NCI-H2107 (cell line): ENCODE measurements around the gene ATP2C2.
"Not testable (repeated sequence)": the region's sequence is repeated elsewhere in the genome, so short reads cannot be mapped to it uniquely, and the experiment has no call there.

ENCODE experiments used
- DNase-seq: peaks from one replicate; lab custom pipeline; 2025; lab: John Stamatoyannopoulos, UW

The ATP2C2 gene

GRCh38 chr16:84397090-84397489 is 28.8 kb downstream of the ATP2C2 start:
- no peak for DNase-seq

DNA sequence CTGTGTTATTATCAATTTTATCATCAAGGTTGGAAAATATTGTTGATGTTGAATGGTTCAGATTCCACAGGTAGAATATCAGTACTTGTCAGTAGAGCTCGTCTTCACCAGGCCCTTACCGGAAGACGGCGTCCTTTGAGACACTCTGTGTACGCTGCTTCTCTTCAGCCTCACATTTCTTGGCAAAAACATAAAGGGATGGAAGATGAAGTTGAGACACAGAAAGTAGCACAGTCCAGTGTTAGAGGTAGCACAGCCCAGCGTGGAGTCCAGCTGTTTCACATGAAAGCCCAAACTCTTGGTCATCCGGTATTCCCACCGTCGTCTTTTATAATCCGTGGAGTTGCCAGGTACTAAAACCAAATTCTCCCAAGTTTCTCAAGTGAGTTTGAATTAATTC is 30.4 kb downstream of the ATP2C2 start:
- DNase-seq, result no peak

GRCh38 chr16:84399912-84400311 is 31.6 kb downstream of the ATP2C2 start:
- DNase-seq, result not testable (repeated sequence)

GRCh38 chr16:84403435-84403834 is 35.1 kb downstream of the ATP2C2 start:
- not testable (repeated sequence) for DNase-seq

DNA sequence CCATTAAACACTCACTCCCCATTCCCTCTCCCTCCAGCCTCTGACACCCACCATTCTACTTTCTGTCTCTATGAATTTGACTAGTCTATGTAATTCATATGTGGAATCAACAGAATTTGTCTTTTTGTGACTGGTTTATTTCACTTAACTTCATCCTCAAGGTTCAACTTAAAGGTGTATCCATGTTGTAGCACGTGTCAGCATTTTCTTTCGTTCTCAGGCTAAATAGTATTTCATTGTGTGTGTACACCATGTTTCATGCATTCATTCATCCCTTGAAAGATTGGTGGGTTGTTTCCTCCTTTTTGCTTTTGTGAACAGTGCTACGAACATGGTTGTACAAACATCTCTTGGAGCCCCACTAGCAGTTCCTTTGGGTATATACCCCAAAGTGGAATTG is 36.0 kb downstream of the ATP2C2 start:
- no peak for DNase-seq

- no peak for DNase-seq
These were observed 36.8 kb downstream of the ATP2C2 start for GRCh38 chr16:84404936-84405639.

GRCh38 chr16:84406006-84406963 is 37.9 kb downstream of the ATP2C2 start:
- no peak for DNase-seq

GRCh38 chr16:84407588-84408313 is 39.4 kb downstream of the ATP2C2 start:
- no peak for DNase-seq

GRCh38 chr16:84408314-84408690 is 40.0 kb downstream of the ATP2C2 start:
- no peak for DNase-seq

DNA sequence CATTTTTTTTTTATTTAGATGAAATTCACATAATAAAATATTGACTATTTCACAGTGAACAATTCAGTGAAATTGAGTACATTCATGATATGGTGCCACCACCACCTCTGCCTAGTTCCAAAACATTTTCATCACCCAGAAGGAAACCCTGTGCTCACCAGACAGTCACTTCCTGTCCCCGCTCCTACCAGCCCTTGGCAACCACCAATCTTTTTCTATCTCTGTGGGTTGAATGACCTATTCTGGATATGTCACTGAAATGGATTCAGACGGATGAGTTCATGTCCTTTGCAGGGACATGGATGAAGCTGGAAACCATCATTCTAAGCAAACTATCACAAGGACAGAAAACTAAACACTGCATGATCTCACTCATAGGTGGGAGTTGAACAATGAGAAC is 40.5 kb downstream of the ATP2C2 start:
- DNase-seq, result no peak

DNA sequence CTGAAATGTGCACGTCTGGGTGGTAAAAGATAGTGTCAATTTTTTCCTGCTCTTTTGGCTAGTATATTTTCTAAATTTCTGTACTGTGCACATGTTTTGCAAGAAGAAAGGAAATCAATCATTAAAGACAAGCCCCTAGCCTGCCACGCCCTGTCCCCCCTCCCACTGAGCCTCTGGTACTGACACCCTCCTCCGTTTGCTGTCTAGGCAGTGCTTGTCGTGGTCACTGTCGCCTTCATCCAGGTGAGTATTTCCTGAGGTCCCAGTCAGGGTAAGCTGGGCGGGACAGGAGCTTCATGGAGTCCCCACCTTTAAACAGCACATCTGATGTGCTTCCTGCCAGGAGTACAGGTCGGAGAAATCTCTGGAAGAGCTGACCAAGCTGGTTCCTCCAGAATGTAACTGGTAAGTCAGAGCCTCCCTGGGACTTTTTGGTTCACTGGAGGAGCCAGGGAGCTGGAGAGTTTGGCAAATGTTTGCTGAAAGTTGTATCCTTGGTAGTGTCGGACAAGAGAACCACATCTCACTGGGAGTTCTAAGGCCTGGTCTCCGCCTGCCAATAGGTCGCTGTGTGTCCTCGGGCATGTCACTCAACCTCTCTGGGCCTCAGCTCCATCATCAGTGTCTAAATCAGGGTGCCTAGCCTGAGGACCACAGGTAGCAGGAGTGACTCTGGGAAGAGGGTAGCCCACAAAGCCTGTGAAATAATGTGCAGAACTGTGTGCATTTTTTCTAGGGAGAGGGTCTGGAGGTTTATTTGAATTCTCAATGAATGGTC is 42.2 kb downstream of the ATP2C2 start:
- no peak for DNase-seq

DNA sequence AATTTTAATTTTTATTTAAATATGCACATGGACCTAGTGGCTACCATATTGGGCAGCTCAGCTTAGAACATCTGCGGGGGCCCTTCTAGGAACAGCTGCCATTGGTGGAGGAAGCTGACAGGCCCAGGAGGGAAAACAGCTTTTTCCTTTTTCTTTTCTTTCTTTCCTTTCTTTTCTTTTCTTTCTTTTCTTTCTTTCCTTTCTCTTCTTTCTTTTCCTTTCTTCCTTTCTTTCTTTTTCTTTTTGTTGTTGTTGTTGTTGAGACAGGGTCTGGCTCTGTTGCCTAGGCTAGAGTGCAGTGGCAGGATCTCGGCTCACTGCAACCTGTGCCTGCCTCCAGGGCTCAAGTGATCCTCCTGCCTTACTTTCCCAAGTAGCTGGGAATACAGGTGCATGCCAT is 43.4 kb downstream of the ATP2C2 start:
- no peak for DNase-seq

GRCh38 chr16:84412262-84412661 is 43.9 kb downstream of the ATP2C2 start:
- DNase-seq, result no peak

DNA sequence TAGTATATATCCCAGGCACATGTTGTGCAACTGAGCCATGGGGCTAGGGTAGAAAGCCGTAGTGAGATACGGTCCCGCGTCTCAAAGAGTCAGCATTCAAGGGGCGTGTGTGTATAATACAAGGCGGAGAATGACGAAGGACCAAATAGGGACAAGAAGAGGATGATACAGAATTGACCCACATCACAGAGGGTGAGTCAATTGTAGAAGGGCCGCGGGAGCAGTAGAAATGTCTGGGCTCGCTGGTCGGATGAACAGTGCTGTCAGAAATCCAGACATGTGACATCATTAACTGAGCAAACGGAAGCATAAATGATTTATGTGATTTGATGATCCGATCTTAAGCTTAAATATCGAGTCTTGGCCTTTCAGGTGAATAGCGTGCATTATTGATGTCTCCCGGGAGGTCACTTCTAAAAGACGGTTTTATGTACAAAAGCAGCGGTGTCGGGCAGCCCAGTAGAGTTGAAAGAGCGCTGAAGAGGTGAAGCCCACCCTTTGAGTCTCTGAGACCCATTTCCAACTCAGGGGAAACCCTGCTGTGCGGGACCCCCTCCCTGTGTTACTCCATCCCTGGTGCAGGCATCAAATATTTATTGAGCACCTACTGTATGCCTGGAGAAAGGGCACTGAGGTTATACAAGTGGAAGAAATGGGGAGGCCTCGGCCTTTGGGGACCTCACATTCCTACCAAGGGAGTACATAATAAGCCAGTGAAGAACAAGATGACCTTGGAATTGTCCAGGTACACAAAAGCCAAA is 45.1 kb downstream of the ATP2C2 start:
- DNase-seq, result no peak

DNA sequence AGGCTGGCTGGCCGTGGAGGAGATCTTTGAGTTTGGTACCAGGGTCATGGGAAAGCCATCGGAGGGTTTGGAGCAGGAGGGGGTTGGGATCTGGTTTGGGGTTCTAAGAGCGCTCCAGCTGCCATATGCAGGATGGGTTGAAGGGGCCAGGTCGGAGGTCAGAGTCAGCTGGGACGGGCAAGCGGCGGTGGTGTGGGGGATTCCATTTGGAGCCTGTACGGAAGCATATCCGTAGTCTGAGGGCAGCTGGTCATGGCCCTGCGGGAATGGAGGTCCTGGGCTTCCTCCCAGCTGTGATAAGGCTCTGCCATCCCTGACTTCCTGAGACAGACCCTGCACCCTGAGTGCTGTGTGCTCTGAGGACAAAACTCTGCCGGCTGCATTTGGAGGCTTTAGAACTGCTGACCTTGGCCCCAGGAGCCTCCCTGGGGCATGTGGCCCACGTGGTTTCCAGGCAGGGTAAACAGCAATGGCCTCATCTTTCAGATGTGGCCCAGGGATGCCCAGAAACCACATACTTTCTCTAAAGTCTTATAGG is 46.5 kb downstream of the ATP2C2 start:
- DNase-seq, result no peak

DNA sequence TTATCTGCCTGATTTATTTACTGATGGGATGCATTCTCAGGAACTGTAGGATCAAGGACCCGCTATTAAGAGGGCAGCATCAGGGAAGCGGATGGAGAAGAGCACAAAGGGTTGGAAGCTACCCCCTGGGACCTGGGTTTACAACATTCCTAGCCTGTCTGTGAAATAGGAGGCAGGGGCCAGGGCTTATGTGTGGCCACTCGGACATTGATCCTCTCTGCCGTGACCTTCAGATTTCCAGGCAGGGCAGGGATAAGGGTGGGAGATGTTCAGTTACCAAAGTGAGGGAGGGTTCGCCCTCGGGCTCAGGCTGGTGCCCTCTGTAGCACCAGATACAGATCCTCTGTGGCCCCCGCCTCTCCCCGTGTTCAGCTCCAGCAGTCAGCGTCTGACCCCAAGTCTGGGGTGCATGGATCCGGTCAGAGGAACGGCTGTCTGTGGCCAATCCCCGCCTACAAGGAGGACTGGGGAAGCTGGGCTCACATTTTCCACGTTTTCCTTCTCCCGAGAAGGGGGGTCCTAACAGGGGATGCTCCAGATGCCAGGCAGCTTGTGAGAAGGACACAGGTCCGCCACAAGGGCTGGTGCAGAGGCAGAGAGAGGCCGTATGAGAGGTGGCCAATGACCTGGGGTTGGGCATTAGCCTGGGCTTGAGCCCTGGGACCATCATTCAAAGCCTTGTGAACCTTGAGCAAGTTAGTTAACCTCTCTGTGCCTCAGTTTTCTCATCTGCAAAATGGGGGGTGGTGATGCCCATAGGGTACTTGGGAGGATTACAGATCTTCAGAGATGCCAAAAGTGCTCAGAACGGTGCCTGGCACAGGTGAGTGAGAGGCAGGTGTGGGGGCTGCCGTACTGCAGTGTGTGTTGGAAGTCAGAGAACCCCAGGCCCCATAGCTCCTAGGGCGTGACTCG is 48.3 kb downstream of the ATP2C2 start:
- no peak for DNase-seq

GRCh38 chr16:84418056-84418849 is 49.9 kb downstream of the ATP2C2 start:
- DNase-seq, result no peak

GRCh38 chr16:84419730-84420129 is 51.4 kb downstream of the ATP2C2 start:
- no peak for DNase-seq

DNA sequence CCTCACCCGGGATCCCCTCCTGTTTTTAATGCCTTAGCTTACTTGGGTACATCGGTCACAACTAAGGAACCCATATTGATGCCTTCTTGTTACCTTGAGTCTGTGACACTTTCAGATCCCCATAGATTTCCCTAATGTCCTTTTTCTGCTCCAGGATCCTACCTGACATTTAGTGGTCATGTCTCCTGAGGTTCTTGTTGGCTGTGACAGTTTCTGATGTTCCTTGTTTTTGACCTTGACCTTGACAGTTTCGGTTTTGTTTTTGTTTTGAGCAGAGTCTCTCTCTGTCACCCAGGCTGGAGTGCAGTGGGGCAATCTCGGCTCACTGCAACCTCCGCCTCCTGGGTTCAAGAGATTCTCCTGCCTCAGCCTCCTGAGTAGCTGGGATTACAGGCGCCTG is 52.2 kb downstream of the ATP2C2 start:
- not testable (repeated sequence) for DNase-seq
